ENCODE measurements around the gene IGSF22.

DNA sequence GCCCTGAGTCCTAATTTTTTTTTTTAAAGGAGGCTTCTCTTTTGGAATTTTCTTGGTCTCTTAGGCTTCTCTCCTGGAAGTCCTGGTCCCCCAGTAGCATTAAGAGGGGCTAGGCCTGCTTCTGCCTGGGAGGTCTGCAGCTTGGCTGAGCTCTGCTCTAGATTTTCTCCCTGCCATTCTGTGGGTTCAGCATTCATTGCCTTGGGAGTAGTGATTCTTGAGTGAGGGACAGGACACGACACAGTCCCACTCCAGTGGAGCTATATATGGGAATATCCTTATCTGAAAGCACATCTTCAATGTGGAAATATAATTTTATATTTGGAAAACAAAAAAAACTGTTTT, 3.7 kb downstream of the IGSF22 start:
- TF ChIP-seq, protein P1, sequence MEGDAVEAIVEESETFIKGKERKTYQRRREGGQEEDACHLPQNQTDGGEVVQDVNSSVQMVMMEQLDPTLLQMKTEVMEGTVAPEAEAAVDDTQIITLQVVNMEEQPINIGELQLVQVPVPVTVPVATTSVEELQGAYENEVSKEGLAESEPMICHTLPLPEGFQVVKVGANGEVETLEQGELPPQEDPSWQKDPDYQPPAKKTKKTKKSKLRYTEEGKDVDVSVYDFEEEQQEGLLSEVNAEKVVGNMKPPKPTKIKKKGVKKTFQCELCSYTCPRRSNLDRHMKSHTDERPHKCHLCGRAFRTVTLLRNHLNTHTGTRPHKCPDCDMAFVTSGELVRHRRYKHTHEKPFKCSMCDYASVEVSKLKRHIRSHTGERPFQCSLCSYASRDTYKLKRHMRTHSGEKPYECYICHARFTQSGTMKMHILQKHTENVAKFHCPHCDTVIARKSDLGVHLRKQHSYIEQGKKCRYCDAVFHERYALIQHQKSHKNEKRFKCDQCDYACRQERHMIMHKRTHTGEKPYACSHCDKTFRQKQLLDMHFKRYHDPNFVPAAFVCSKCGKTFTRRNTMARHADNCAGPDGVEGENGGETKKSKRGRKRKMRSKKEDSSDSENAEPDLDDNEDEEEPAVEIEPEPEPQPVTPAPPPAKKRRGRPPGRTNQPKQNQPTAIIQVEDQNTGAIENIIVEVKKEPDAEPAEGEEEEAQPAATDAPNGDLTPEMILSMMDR (IDR thresholded peaks at IDR 0.05): no peak
- no peak for TF ChIP-seq POLR2A (IDR thresholded peaks at IDR 0.05)
